NCI-H69 (cell line): ENCODE results near the gene EPB41L5.
"Not testable (repeated sequence)": the region's sequence is repeated elsewhere in the genome, so short reads cannot be mapped to it uniquely, and the experiment has no call there.

Source experiments
- DNase-seq: peaks from one replicate; lab custom pipeline; 2025; lab: John Stamatoyannopoulos, UW

Gene EPB41L5

GRCh38 chr2:120199817-120200459 is 187.1 kb downstream of the EPB41L5 start:
- not testable (repeated sequence) for DNase-seq

GRCh38 chr2:120203251-120204021 is 190.6 kb downstream of the EPB41L5 start:
- DNase-seq = peak; percentile 14

GRCh38 chr2:120204022-120204405 is 191.1 kb downstream of the EPB41L5 start:
- no peak for DNase-seq

- no peak for DNase-seq
Observed at GRCh38 chr2:120204417-120204816, 191.5 kb downstream of the EPB41L5 start.

GRCh38 chr2:120204945-120205670 is 192.2 kb downstream of the EPB41L5 start:
- no peak for DNase-seq

GRCh38 chr2:120206022-120206581 is 193.2 kb downstream of the EPB41L5 start:
- peak; percentile 15 for DNase-seq

- DNase-seq = no peak
Observed at GRCh38 chr2:120208381-120209353, 195.8 kb downstream of the EPB41L5 start.

- no peak for DNase-seq
Observed at GRCh38 chr2:120209427-120210269, 196.8 kb downstream of the EPB41L5 start.

GRCh38 chr2:120210270-120210693 is 197.4 kb downstream of the EPB41L5 start:
- no peak for DNase-seq

GRCh38 chr2:120218181-120218580 is 205.3 kb downstream of the EPB41L5 start:
- no peak for DNase-seq

GRCh38 chr2:120219291-120219690 is 206.4 kb downstream of the EPB41L5 start:
- DNase-seq = no peak

GRCh38 chr2:120219766-120220165 is 206.9 kb downstream of the EPB41L5 start:
- no peak for DNase-seq

- no peak for DNase-seq
Observed at GRCh38 chr2:120220756-120221155, 207.9 kb downstream of the EPB41L5 start.

- DNase-seq = no peak
Observed at GRCh38 chr2:120221616-120222015, 208.7 kb downstream of the EPB41L5 start.

GRCh38 chr2:120222186-120223033 is 209.5 kb downstream of the EPB41L5 start:
- no peak for DNase-seq

- DNase-seq = peak; percentile 88
Observed at GRCh38 chr2:120223034-120223912, 210.4 kb downstream of the EPB41L5 start, which contains the start of gene TMEM185B. TSS of gene TMEM185B (minus strand) at chr2:120223400. CDS start at chr2:120222976, 424 bp downstream.

GRCh38 chr2:120224256-120224655 is 211.4 kb downstream of the EPB41L5 start:
- no peak for DNase-seq
